ENCODE measurements around the gene RPS15.

The RPS15 gene

GRCh38 chr19:1430246-1430645 is 8.0 kb upstream of the RPS15 start:
- no peak for DNase-seq (ENCODE audit: low read depth in 2 of 2)
- no peak for TF ChIP-seq CTCF (IDR thresholded peaks at IDR 0.05; ENCODE audit: low read depth, low read length)
- H3K4me3 ChIP-seq (replicated peaks in 1 of 2; ENCODE audit: low read depth in 2 of 2, low read length in 2 of 2) = no peak overlapping the region

DNA sequence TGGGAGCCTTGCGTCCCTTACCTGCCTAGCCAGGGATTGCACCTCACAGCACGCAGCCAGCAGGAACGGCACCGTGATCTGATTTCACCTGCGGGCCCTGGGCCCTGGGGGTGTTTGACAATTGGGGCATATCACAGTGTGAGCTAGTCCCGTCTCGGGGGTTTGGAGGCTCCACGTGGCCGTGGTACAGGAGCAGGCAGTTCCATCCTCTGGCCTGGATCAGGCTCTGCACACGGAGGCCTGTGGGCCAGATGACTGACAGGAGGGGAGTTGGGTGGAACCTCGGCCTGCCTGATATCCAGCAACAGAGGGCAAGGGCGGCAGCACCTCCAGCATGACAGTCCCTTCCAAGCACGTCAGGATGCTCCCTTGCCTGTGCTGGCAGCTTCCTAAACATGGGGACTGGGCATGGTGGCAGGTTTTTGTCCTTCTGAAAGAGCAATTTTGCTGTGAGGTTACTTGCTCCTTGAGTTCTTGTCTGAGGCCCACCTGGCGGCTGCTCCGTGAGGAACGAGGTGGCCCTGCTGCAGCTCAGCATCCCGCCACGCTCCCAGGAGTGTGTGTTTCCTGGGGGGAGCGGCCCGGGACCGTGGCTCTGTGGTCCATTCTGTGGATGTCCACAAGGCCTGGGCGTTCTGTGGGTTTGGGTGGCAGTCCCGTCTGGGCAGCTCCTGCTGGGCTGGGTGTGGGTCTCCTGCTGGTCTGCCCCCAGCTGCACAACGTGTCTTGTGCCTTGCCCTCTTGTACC is 6.3 kb upstream of the RPS15 start:
- no peak overlapping the region for H3K4me3 ChIP-seq (replicated peaks in 1 of 2; ENCODE audit: low read depth in 2 of 2, low read length in 2 of 2)
- DNase-seq (ENCODE audit: low read depth in 2 of 2) = no peak
- TF ChIP-seq CTCF (IDR thresholded peaks at IDR 0.05; ENCODE audit: low read depth, low read length) = no peak

GRCh38 chr19:1432507-1432887 is 5.7 kb upstream of the RPS15 start:
- no peak for DNase-seq (ENCODE audit: low read depth in 2 of 2)
- no peak for TF ChIP-seq CTCF (IDR thresholded peaks at IDR 0.05; ENCODE audit: low read depth, low read length)

DNA sequence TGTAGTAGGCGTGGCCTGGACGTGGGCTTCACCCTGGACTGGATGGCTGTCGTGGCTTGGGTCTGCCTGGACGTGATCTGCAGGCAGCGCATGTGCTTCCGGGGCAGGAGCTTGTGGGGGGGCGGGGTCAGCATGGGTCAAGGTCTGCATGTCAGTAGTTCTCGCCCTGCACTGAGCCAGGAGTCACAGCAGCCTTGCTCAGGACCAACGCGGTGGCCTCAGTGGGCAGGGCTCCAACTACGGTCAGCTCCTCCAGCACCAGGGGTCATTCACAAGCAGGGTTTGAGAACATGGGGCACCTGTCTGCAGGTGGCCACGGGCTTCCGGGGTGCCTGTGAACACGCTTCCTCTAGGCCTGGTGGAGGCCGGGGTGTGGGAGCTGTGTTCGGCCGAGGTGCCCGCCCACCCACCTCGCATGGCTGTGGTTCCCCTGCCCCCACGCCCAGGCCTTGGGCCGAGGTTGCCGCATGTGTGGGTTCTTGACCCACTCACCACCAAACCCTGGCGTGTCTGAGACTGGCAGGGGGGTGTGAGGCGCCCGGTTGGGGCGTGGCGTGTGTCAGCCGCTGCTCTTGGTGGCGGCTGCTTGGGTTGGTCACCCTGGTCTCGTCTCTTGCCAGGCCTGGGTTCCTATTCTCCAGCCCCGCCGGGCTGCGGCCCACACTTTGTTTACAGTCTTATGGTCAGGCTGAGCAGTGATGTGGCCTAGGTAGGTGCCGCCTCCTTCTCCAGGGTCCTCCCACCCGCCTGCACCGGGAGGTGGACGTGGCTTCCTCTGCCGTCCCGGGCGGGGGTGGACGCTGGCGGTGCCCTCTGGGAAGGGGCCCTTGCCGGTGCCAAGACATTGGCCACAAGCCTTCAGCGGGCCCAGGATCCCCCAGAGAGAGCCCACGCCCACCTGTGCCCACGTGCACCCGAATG is 4.8 kb upstream of the RPS15 start:
- DNase-seq (ENCODE audit: low read depth in 2 of 2) = no peak
- TF ChIP-seq CTCF (IDR thresholded peaks at IDR 0.05; ENCODE audit: low read depth, low read length) = no peak
- no peak overlapping the region for H3K4me3 ChIP-seq (replicated peaks in 1 of 2; ENCODE audit: low read depth in 2 of 2, low read length in 2 of 2)

More at GRCh38 chr19:1432507-1432887, 5.7 kb upstream of the RPS15 start:
- no peak overlapping the region for H3K4me3 ChIP-seq (replicated peaks in 1 of 2; ENCODE audit: low read depth in 2 of 2, low read length in 2 of 2)

DNA sequence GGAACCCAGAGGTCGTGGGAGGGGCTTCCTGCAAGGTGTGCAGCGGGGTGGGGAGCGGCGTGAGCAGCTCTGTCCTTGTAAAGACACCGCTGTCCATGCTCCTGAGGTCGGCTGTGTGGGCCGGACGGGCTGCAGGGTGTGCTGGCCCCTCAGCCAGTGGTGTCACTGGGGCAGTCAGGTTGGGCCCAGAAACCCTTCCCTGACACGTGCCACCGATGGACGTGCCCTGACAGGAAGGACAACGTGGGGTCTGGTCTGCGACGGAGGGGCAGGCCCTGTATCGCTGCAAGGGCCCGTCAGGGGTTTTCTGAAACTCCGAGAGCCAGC is 4.2 kb upstream of the RPS15 start:
- no peak for DNase-seq (ENCODE audit: low read depth in 2 of 2)
- no peak for TF ChIP-seq CTCF (IDR thresholded peaks at IDR 0.05; ENCODE audit: low read depth, low read length)
- no peak overlapping the region for H3K4me3 ChIP-seq (replicated peaks in 1 of 2; ENCODE audit: low read depth in 2 of 2, low read length in 2 of 2)

- TF ChIP-seq CTCF (IDR thresholded peaks at IDR 0.05; ENCODE audit: low read depth, low read length) = no peak
- no peak for DNase-seq (ENCODE audit: low read depth in 2 of 2)
- H3K4me3 ChIP-seq (replicated peaks in 1 of 2; ENCODE audit: low read depth in 2 of 2, low read length in 2 of 2) = no peak overlapping the region
Measured at GRCh38 chr19:1434577-1435060, 3.6 kb upstream of the RPS15 start.
